ENCODE measurements around the gene HPRT1.
A peak's percentile ranks its signal among the peaks of the same experiment; 100 is the strongest.

Gene HPRT1

GRCh38 chrX:134478374-134478773 lies 18.4 kb downstream of the HPRT1 start:
- no peak for DNase-seq

GRCh38 chrX:134480061-134480460 lies 20.1 kb downstream of the HPRT1 start:
- no peak for DNase-seq

- no peak for DNase-seq
These were observed 21.4 kb downstream of the HPRT1 start for GRCh38 chrX:134481339-134481738.

- DNase-seq: no peak
These were observed 22.4 kb downstream of the HPRT1 start for GRCh38 chrX:134482371-134482770.

- peak in 1 of 5 experiments; percentile 39 for DNase-seq
These were observed 24.1 kb downstream of the HPRT1 start for GRCh38 chrX:134484039-134484438.

GRCh38 chrX:134501941-134502340 lies 42.0 kb downstream of the HPRT1 start:
- no peak for DNase-seq

- no peak for DNase-seq
These were observed 42.7 kb downstream of the HPRT1 start for GRCh38 chrX:134502686-134503085.

- no peak for DNase-seq
These were observed 52.6 kb downstream of the HPRT1 start for GRCh38 chrX:134512566-134512965.

- DNase-seq: no peak
These were observed 53.1 kb downstream of the HPRT1 start for GRCh38 chrX:134513091-134513490.

- DNase-seq: peak in 1 of 5 experiments; percentile 39
These were observed 61.0 kb downstream of the HPRT1 start for GRCh38 chrX:134520860-134521390.

- DNase-seq: no peak
These were observed 64.2 kb downstream of the HPRT1 start for GRCh38 chrX:134524181-134524580.

GRCh38 chrX:134525086-134525792 lies 65.3 kb downstream of the HPRT1 start:
- DNase-seq: no peak

GRCh38 chrX:134526399-134526798 lies 66.4 kb downstream of the HPRT1 start:
- no peak for DNase-seq

GRCh38 chrX:134528960-134529359 lies 69.0 kb downstream of the HPRT1 start:
- DNase-seq: peak in 1 of 5 experiments; percentile 18

- DNase-seq: no peak
These were observed 69.5 kb downstream of the HPRT1 start for GRCh38 chrX:134529481-134529880.

GRCh38 chrX:134530845-134531244 lies 70.9 kb downstream of the HPRT1 start:
- no peak for DNase-seq

- no peak for DNase-seq
These were observed 73.4 kb downstream of the HPRT1 start for GRCh38 chrX:134533352-134533751.

GRCh38 chrX:134533952-134534351 lies 74.0 kb downstream of the HPRT1 start:
- no peak for DNase-seq

GRCh38 chrX:134537179-134537955 lies 77.4 kb downstream of the HPRT1 start:
- DNase-seq: no peak

GRCh38 chrX:134538316-134538715 lies 78.4 kb downstream of the HPRT1 start:
- DNase-seq: no peak

- DNase-seq: no peak
These were observed 81.9 kb downstream of the HPRT1 start for GRCh38 chrX:134541906-134542305.

GRCh38 chrX:134542485-134542884 lies 82.5 kb downstream of the HPRT1 start:
- DNase-seq: peak in 1 of 5 experiments; percentile 32

- no peak for DNase-seq
These were observed 83.3 kb downstream of the HPRT1 start for GRCh38 chrX:134543288-134543687.

GRCh38 chrX:134544135-134544512 lies 84.2 kb downstream of the HPRT1 start:
- no peak for DNase-seq
